ENCODE results near the gene ZNF587B.
"Not testable (repeated sequence)": the region's sequence is repeated elsewhere in the genome, so short reads cannot be mapped to it uniquely, and the experiment has no call there.

Gene ZNF587B

DNA sequence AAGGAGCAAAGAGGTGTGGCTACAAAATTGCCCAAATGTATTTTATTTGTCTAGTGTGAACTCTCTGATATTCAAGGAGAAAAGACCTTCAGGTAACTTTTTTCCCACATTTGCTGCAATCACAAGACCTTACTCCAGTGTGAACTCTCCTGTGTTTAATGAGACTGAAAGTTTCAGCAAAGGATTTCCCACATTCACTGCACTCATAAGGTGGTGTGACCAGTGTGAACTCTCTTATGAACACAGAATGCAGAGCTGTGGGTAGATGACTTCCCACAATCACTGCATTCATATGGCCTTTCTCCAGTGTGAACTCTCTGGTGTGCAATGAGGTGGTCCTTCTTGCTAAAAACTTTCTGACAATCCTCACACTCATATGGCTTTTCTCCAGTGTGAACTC is 42.4 kb downstream of the ZNF587B start:
- peaks cover 86% of the 10 kb centered on the region for H3K36me3 ChIP-seq (ENCODE audit: control insufficient read depth, insufficient read depth, low read length)
- no peak overlapping the region for H3K27ac ChIP-seq (ENCODE audit: low read depth, low read length)
- H3K4me1 ChIP-seq (ENCODE audit: control insufficient read depth, insufficient read depth, low read length) = no peaks in the 10 kb centered on the region
- no peak overlapping the region for H3K4me3 ChIP-seq (ENCODE audit: low read depth, low read length)
- H3K9ac ChIP-seq (ENCODE audit: low read depth, low read length) = no peak overlapping the region
- H3K27me3 ChIP-seq (ENCODE audit: control insufficient read depth, insufficient read depth, low read length) = no peaks in the 10 kb centered on the region
- peaks cover 49% of the 10 kb centered on the region for H3K9me3 ChIP-seq (ENCODE audit: control insufficient read depth, insufficient read depth, low read length)

DNA sequence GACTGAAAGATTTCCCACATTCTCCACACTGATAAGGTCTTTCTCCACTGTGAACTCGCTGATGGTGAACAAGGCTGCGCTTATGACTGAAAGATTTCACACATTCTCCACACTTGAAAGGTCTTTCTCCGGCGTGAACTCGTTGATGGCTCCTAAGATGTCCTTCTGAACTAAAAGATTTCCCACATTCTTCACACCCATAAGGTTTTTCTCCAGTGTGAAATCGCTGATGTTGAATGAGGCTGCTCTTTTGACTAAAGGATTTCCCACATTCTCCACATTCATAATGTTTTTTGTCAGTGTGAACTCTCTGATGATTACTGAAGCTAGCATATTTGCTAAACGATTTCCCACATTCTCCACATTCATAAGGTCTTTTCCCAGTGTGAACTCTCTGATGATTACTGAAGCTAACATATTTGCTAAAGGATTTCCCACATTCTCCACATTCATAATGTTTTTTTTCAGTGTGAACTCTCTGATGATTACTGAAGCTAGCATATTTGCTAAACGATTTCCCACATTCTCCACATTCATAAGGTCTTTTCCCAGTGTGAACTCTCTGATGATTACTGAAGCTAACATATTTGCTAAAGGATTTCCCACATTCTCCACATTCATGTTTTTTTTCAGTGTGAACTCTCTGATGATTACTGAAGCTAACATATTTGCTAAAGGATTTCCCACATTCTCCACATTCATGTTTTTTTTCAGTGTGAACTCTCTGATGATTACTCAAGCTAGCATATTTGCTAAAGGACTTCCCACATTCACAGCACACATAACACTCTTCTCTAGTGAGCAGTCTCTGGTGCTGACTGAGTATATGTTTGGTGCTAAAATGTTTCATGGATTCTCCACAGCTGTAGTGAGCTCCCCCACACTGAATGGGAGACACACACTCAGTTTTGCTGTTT is 44.0 kb downstream of the ZNF587B start:
- peak overlapping the region; percentile 12 for H3K27ac ChIP-seq (ENCODE audit: low read depth, low read length)
- H3K27me3 ChIP-seq (ENCODE audit: control insufficient read depth, insufficient read depth, low read length); H3K4me3 ChIP-seq (ENCODE audit: low read depth, low read length); H3K9ac ChIP-seq (ENCODE audit: low read depth, low read length); H3K4me1 ChIP-seq (ENCODE audit: control insufficient read depth, insufficient read depth, low read length): not testable (repeated sequence)
- peaks cover 88% of the 10 kb centered on the region for H3K36me3 ChIP-seq (ENCODE audit: control insufficient read depth, insufficient read depth, low read length)
- H3K9me3 ChIP-seq (ENCODE audit: control insufficient read depth, insufficient read depth, low read length) = peaks cover 52% of the 10 kb centered on the region

DNA sequence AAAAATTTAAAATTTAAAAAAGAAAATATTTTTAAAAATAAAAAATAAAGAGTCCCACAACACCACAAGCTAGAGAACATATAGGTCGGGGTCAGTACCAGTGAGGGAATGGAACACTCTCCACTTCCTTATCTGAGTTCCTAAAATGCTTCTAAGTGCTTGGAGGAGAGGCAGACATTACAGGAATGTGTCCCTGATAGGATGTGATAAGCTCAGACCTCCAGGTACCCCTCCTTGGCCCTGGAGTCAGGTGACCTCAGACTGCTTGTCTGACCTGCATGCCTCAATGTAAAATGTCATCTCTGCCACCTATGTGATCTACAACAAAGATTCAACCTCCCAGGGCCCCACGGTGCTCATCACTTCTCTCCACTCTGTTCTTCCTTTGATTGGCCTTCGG is 55.9 kb downstream of the ZNF587B start:
- Histone ChIP-seq H3K4me1 (ENCODE audit: control insufficient read depth, insufficient read depth, low read length) (peaks cover 18% of the 10 kb centered on the region), H3K9ac (ENCODE audit: low read depth, low read length) (no peak overlapping the region), H3K27ac (ENCODE audit: low read depth, low read length) (peak overlapping the region; percentile 96), H3K9me3 (ENCODE audit: control insufficient read depth, insufficient read depth, low read length) (no peaks in the 10 kb centered on the region), H3K4me3 (ENCODE audit: low read depth, low read length) (peak overlapping the region; percentile 99), H3K36me3 (ENCODE audit: control insufficient read depth, insufficient read depth, low read length) (peaks cover 35% of the 10 kb centered on the region), H3K27me3 (ENCODE audit: control insufficient read depth, insufficient read depth, low read length) (no peaks in the 10 kb centered on the region)

DNA sequence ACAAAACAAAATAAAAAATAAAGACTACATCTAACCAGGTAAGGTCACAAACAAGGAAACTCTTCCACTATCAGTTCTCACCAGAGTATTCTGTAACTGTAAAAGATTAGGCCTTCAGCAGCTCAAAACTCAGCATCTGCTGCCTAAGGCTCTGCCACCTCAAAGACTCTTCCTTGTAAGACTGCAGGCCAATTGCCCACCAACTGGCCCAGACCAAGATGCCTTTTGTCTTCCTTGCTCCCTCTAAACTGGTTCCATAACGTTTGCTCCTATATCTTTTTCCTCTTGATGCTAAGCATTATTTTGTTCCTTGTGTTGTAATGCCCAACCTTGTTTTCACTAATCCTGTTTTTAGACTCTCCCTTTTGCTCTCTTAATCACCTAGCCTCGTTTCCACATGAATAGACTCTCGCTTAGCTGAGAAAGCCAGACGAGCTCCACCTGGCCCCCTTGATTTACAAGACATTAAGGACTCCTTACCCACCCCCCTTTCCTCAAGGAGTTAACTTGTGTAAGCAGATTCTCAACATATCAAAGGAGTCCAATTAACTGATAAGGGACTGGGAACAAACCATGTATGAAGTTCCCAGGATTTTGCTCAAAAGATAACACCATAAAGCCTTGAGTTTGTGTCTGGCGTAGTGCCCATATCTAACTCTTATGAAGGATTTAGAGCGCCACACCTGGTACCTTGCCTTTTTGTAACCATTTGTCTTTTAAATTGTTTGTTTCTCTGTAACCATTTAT is 57.3 kb downstream of the ZNF587B start:
- Histone ChIP-seq H3K4me3 (ENCODE audit: low read depth, low read length) (peak overlapping the region; percentile 99), H3K27ac (ENCODE audit: low read depth, low read length) (peak overlapping the region; percentile 96)

DNA sequence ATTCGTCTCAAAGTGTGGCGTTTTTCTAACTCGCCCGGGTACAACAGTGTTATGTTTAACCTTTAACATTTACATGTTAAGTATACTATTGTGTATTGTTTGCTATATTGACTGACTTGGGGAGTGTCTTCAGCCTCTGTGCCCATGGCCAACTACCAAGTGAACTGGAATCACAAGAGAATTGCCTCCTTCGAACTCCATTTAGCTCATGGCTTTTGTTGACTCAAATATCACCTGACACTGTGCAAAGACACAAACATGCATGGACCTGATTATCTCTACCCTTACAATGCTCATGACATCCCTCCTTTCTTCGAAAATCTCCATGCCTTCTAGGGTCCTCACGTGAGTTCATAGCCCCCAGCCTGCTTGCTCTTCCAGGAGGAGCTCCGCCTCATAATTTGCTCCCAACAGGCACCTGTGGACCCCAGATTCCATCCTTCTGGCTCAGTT is 58.0 kb downstream of the ZNF587B start:
- no peaks in the 10 kb centered on the region for H3K27me3 ChIP-seq (ENCODE audit: control insufficient read depth, insufficient read depth, low read length)
- H3K9me3 ChIP-seq (ENCODE audit: control insufficient read depth, insufficient read depth, low read length) = no peaks in the 10 kb centered on the region
- H3K9ac ChIP-seq (ENCODE audit: low read depth, low read length) = peak overlapping the region; percentile 99
- peaks cover 31% of the 10 kb centered on the region for H3K36me3 ChIP-seq (ENCODE audit: control insufficient read depth, insufficient read depth, low read length)
- peaks cover 18% of the 10 kb centered on the region for H3K4me1 ChIP-seq (ENCODE audit: control insufficient read depth, insufficient read depth, low read length)
- peak overlapping the region; percentile 99 for H3K4me3 ChIP-seq (ENCODE audit: low read depth, low read length)
- H3K27ac ChIP-seq (ENCODE audit: low read depth, low read length) = peak overlapping the region; percentile 96

More for the DNA sequence above, 57.3 kb downstream of the ZNF587B start:
- Histone ChIP-seq H3K4me1 (ENCODE audit: control insufficient read depth, insufficient read depth, low read length) (peaks cover 18% of the 10 kb centered on the region), H3K9ac (ENCODE audit: low read depth, low read length) (peak overlapping the region; percentile 99), H3K36me3 (ENCODE audit: control insufficient read depth, insufficient read depth, low read length) (peaks cover 35% of the 10 kb centered on the region), H3K27me3 (ENCODE audit: control insufficient read depth, insufficient read depth, low read length) (no peaks in the 10 kb centered on the region), H3K9me3 (ENCODE audit: control insufficient read depth, insufficient read depth, low read length) (no peaks in the 10 kb centered on the region)

DNA sequence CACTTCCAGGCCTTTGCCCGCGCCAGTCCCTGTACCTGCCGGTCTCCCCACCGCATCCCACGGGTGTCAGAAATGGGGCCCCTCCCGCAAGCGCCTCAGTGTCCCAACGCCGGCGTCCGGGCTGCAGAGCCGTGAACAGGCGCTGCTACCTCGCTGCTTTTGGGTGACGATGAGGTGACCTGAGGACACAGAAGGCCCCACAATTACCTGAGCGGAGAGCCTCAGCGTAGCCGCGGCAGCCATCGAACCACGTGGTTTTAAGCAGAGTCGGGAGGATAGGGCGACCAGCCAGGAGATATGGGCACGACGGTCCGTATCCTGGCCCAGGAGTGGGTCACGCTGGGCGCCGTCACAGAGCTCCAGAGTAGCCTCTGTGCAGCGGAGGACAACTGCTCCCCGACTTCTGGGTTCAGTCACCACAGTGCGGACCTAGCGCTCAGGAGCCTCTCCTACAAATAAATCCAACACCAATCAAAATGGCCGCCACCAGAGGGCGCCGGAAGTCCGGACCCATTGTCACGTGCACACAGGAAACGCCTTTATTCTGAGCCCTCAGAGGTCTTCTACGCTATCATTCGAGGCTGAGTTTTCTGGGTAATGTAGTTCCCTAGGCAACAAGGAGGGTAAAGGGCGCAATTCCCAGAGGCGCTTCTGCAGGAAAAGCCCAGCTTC is 58.6 kb downstream of the ZNF587B start, which contains the start of gene ZNF814:
TSS of gene ZNF814 (minus strand) at position 478 of the 672 bp plus-strand sequence. CDS start at position 243, 235 bp downstream.
- Histone ChIP-seq H3K27ac (ENCODE audit: low read depth, low read length) (peak within 1 kb of the TSS; percentile 96), H3K27me3 (ENCODE audit: control insufficient read depth, insufficient read depth, low read length) (no peaks in the 10 kb centered on the region), H3K9me3 (ENCODE audit: control insufficient read depth, insufficient read depth, low read length) (no peaks in the 10 kb centered on the region), H3K36me3 (ENCODE audit: control insufficient read depth, insufficient read depth, low read length) (peaks cover 28% of the 10 kb centered on the region), H3K4me1 (ENCODE audit: control insufficient read depth, insufficient read depth, low read length) (peaks cover 18% of the 10 kb centered on the region), H3K4me3 (ENCODE audit: low read depth, low read length) (peak within 1 kb of the TSS; percentile 99), H3K9ac (ENCODE audit: low read depth, low read length) (peak within 1 kb of the TSS; percentile 99)

DNA sequence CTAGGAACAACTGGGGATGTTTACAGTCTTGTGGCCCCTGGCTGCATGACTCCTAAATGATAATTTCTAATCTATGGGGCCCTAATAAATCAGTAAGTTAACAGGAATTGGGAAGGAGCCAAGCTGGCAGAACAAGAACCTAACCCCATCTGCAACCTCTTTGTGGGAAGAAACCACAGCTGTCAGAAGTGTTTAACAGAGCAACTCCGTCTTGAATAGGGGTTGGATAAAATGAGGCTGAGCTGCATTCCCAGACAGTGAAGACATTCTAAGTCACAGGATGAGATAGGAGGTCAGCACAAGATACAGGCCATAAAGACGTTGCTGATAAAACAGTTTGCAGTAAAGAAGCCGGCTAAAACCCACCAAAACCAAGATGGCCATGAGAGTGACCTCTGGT is 60.6 kb downstream of the ZNF587B start:
- not testable (repeated sequence) for H3K27me3 ChIP-seq (ENCODE audit: control insufficient read depth, insufficient read depth, low read length); H3K9ac ChIP-seq (ENCODE audit: low read depth, low read length); H3K27ac ChIP-seq (ENCODE audit: low read depth, low read length); H3K4me1 ChIP-seq (ENCODE audit: control insufficient read depth, insufficient read depth, low read length); H3K4me3 ChIP-seq (ENCODE audit: low read depth, low read length); H3K9me3 ChIP-seq (ENCODE audit: control insufficient read depth, insufficient read depth, low read length); H3K36me3 ChIP-seq (ENCODE audit: control insufficient read depth, insufficient read depth, low read length)

All from HUES48 (cell line).